GM12878 (cell line): ENCODE results near the gene HOXB2. TPM values are rescaled to one million over a fixed set of nuclear protein-coding genes. Genes with fewer than 3 reads are reported as not detected.

Experiments
- ATAC-seq: fragments of 200-7000 bp; cut with Tn5 transposase; 3 replicates; pipeline ENCODE4 v1.9.1; 2020; ENCODE audit warnings: mild to moderate bottlenecking, moderate library complexity
- BruUV-seq: library from RNA; stranded (reverse); fragments of 400-500 nt; replicated peaks from 2 replicates; lab custom pipeline; 2021; lab: Mats Ljungman, UMichigan
- CTCF ChIA-PET: fragments of 300-600 bp; sonication (Branson Sonifier 250); formaldehyde crosslinking; extraction: SDS; loops from one replicate; lab custom pipeline; 2021; ENCODE audit warnings: inconsistent platforms; lab: Yijun Ruan, JAX
- POLR2A ChIA-PET: fragments of 350-600 bp; formaldehyde crosslinking; extraction: SDS; loops from one replicate; lab custom pipeline; 2021; ENCODE audit warnings: inconsistent platforms; lab: Charles Lee
- RAD21 ChIA-PET: fragments of 300-600 bp; sonication (Branson Sonifier 250); formaldehyde crosslinking; loops from one replicate; lab custom pipeline; 2023; ENCODE audit warnings: antibody characterized with exemption; ENCODE audit not compliant: unreplicated experiment; lab: Charles Lee
- SMC1A ChIA-PET: fragments of 300-600 bp; sonication (Branson Sonifier 250); formaldehyde crosslinking; loops from one replicate; lab custom pipeline; 2023; ENCODE audit not compliant: unreplicated experiment, uncharacterized antibody; lab: Charles Lee
- DNase-seq: peaks from one replicate; pipeline ENCODE4 v3.0.0-alpha.2; 2011; ENCODE audit warnings: low read depth, low spot score
- FAIRE-seq: peaks from 3 replicates; lab custom pipeline; 2011; peaks lifted over from hg19 to GRCh38; lab: Jason Lieb, UNC
- H2AFZ ChIP-seq: 2 replicates; pipeline ENCODE4 v1.6.0; 2011; ENCODE audit warnings: low read depth, low read length, control low read depth; ENCODE audit not compliant: control insufficient read depth
- H3K27ac ChIP-seq: 2 replicates; pipeline ENCODE4 v1.5.1; 2011; ENCODE audit warnings: control low read depth; ENCODE audit not compliant: control insufficient read depth, insufficient read depth
- H3K27me3 ChIP-seq, 2 experiments: replicated peaks in 1 of 2; 2 replicates each; pipeline versions ENCODE4 v1.6.0 to v1.6.1; 2011; ENCODE audit warnings: low read length in 1 of 2; ENCODE audit not compliant: control insufficient read depth in 2 of 2, insufficient read depth in 2 of 2
- H3K36me3 ChIP-seq, 2 experiments: 2 replicates each; pipeline ENCODE4 v1.5.1; 2011; ENCODE audit warnings: low read length in 1 of 2; ENCODE audit not compliant: control insufficient read depth in 2 of 2, insufficient read depth in 2 of 2
- H3K4me1 ChIP-seq: 2 replicates; pipeline ENCODE4 v1.6.1; 2011; ENCODE audit warnings: mild to moderate bottlenecking, low read length, moderate library complexity, mixed read lengths; ENCODE audit not compliant: control insufficient read depth, insufficient read depth
- H3K4me2 ChIP-seq: 2 replicates; pipeline ENCODE4 v1.6.0; 2011; ENCODE audit warnings: control low read depth; ENCODE audit not compliant: control insufficient read depth, insufficient read depth
- H3K4me3 ChIP-seq: fragments of 200-600 bp; sonication (generic); 2 replicates; pipeline ENCODE4 v1.5.1; 2016
- H3K79me2 ChIP-seq: 2 replicates; pipeline ENCODE4 v1.6.0; 2011; ENCODE audit warnings: low read length; ENCODE audit not compliant: control insufficient read depth, insufficient read depth
- H3K9ac ChIP-seq: 2 replicates; pipeline ENCODE4 v1.8.0; 2011; ENCODE audit warnings: low read length, control low read depth, mixed read lengths; ENCODE audit not compliant: control insufficient read depth, insufficient read depth
- H3K9me3 ChIP-seq: replicated peaks from 3 replicates; pipeline ENCODE4 v1.5.1; 2011; ENCODE audit warnings: mild to moderate bottlenecking, low read length; ENCODE audit not compliant: control insufficient read depth, insufficient read depth
- H4K20me1 ChIP-seq: 2 replicates; pipeline ENCODE4 v1.6.0; 2011; ENCODE audit not compliant: control insufficient read depth, insufficient read depth
- BRCA1 ChIP-seq: IDR thresholded peaks from 2 replicates; pipeline ENCODE4 v1.6.1; 2011; ENCODE audit warnings: low read depth, low read length, improper control_type of control experiment
- CBX5 ChIP-seq: sonication (generic); IDR thresholded peaks from 2 replicates; pipeline ENCODE4 v1.6.1; 2016; ENCODE audit warnings: low read depth, moderate library complexity, mild to moderate bottlenecking, inconsistent platforms
- KAT2A ChIP-seq: conservative IDR thresholded peaks from 2 replicates; pipeline ENCODE4 v1.6.1; 2011; ENCODE audit warnings: low read depth, low read length; ENCODE audit not compliant: control insufficient read depth
- NFXL1 ChIP-seq: fragments of 450-650 bp; IDR thresholded peaks from 2 replicates; pipeline ENCODE4 v1.6.1; 2017; ENCODE audit warnings: antibody characterized with exemption, mild to moderate bottlenecking, borderline replicate concordance
- NKRF ChIP-seq: fragments of 450-650 bp; conservative IDR thresholded peaks from 2 replicates; pipeline ENCODE4 v1.6.1; 2017; ENCODE audit warnings: mild to moderate bottlenecking, moderate library complexity
- NR2F1 ChIP-seq: fragments of 450-650 bp; conservative IDR thresholded peaks from 2 replicates; pipeline ENCODE4 v1.6.1; 2017; ENCODE audit warnings: mild to moderate bottlenecking
- NRF1 ChIP-seq: conservative IDR thresholded peaks from 2 replicates; pipeline ENCODE4 v1.6.1; 2011; ENCODE audit warnings: mild to moderate bottlenecking, low read depth, low read length, improper control_type of control experiment
- POU2F2 ChIP-seq: IDR thresholded peaks from 3 replicates; pipeline ENCODE4 v1.6.1; 2011; ENCODE audit warnings: low read depth, mild to moderate bottlenecking, low read length, borderline replicate concordance
- RAD51 ChIP-seq: fragments of 450-650 bp; IDR thresholded peaks from 2 replicates; pipeline ENCODE4 v1.6.1; 2016; ENCODE audit warnings: moderate library complexity, mild to moderate bottlenecking, inconsistent platforms
- RELB ChIP-seq: fragments of 450-650 bp; IDR thresholded peaks from 2 replicates; pipeline ENCODE4 v1.6.1; 2017; ENCODE audit warnings: low read depth, mild to moderate bottlenecking, moderate library complexity
- RUNX3 ChIP-seq: IDR thresholded peaks from 2 replicates; pipeline ENCODE4 v1.6.1; 2012; ENCODE audit warnings: low read length, inconsistent platforms
- SREBF1 ChIP-seq: IDR thresholded peaks from 2 replicates; pipeline ENCODE4 v1.6.1; 2012; ENCODE audit warnings: mild to moderate bottlenecking, low read length
- SREBF2 ChIP-seq: IDR thresholded peaks from 2 replicates; pipeline ENCODE4 v1.6.1; 2012; ENCODE audit warnings: mild to moderate bottlenecking, low read length
- SUPT20H ChIP-seq: IDR thresholded peaks from 2 replicates; pipeline ENCODE4 v1.6.1; 2011; ENCODE audit warnings: low read depth, mild to moderate bottlenecking, low read length, moderate library complexity, borderline replicate concordance; ENCODE audit not compliant: control insufficient read depth
- TCF7 ChIP-seq: IDR thresholded peaks from 2 replicates; pipeline ENCODE4 v1.6.1; 2014; ENCODE audit warnings: antibody characterized with exemption, borderline replicate concordance
- ZNF592 ChIP-seq: fragments of 450-650 bp; IDR thresholded peaks from 2 replicates; pipeline ENCODE4 v1.6.1; 2017; ENCODE audit warnings: mild to moderate bottlenecking, moderate library complexity
- ZZZ3 ChIP-seq: IDR thresholded peaks from 2 replicates; pipeline ENCODE4 v1.6.1; 2011; ENCODE audit warnings: low read depth; ENCODE audit not compliant: control insufficient read depth, insufficient read length
- WGBS: methylation state at CpG from one replicate; pipeline ENCODE4 v1.1.6; 2016; ENCODE audit warnings: low lambda C conversion rate; ENCODE audit not compliant: insufficient replicate concordance, insufficient coverage; ENCODE audit errors: missing lambda C conversion rate; 5-methylcytosine and 5-hydroxymethylcytosine counted together
- in situ Hi-C: fragments of 300-500 bp; cut with MboI; formaldehyde crosslinking; loops from 9 replicates; pipeline ENCODE4 v1.14.3; 2018; ENCODE audit warnings: mixed read lengths
- intact Hi-C: fragments of 100-400 bp; cut with micrococcal nuclease; formaldehyde crosslinking; loops from one replicate; pipeline ENCODE4 v1.14.2; 2022; ENCODE audit not compliant: unreplicated experiment
- polyA plus RNA-seq, 11 experiments: library from polyadenylated mRNA; depleted of rRNA in 4 of 11; unstranded in 6 of 11; stranded (reverse) in 5 of 11; fragments of >200 nt; fragmentation: Nextera tagmentation in 4 of 11; fragmentation: Illumina TruSeq in 1 of 11; extraction: Ambion mirVana in 4 of 11; extraction: Trizol in 1 of 11; gene quantifications; 1 replicate in 1 of 11; 2 replicates in 10 of 11; pipeline versions ENCODE4 v1.2.1 to v1.2.3, GENCODE V29; 2011 to 2016; ENCODE audit warnings: inconsistent platforms in 2 of 11, missing spikeins in 2 of 11, low read depth in 1 of 11
- total RNA-seq, 4 experiments: library from RNA; depleted of rRNA in 3 of 4; stranded (reverse); fragments of >200 nt in 3 of 4; fragmentation: Illumina TruSeq in 1 of 4; extraction: Trizol in 1 of 4; gene quantifications; 2 replicates each; pipeline versions ENCODE4 v1.2.1 to v1.2.3, GENCODE V29; 2013 to 2021

HOXB2 gene
- total and polyA plus RNA-seq, 10 of the 15 experiments (the other 5 are each of a cell fraction or from before 2014, with no cell fraction given) = 0.16 to 8.8 (median 2.3) TPM

GRCh38 chr17:48583708-48584222, 38.9 kb upstream of the HOXB2 start:
- 72% methylated on average over 3 of the region's 3 CpGs for WGBS
- ATAC-seq (no peak), FAIRE-seq (no peak), DNase-seq (no peak)
- no peak overlapping the region for H3K27ac ChIP-seq
- POLR2A ChIA-PET = interaction anchor here (1.5 to 1.8 kb wide), 2 partner anchors 9 to 71 kb away, joined by 4 to 6 read pairs; partner anchors contain the start of gene HOXB5
- no peak overlapping the region for H3K4me3 ChIP-seq
- CTCF ChIA-PET = interaction anchor here (0.6 to 2.4 kb wide), 11 partner anchors 28 to 472 kb away, joined by 3 to 9 read pairs (median 4); no protein-coding TSS in a partner anchor
- H4K20me1 ChIP-seq = no peaks in the 10 kb centered on the region
- in situ Hi-C loops = no loop called here
- no peak overlapping the region for H3K4me2 ChIP-seq
- no peak overlapping the region for H2AFZ ChIP-seq
- RAD21 ChIA-PET = interaction anchor here (0.8 to 2.2 kb wide), 10 partner anchors 17 to 504 kb away, joined by 3 to 7 read pairs (median 3); no protein-coding TSS in a partner anchor
- intact Hi-C loops = no loop called here
- peaks cover 10% of the 10 kb centered on the region for H3K4me1 ChIP-seq
- no peaks in the 10 kb centered on the region for H3K79me2 ChIP-seq
- no peaks in the 10 kb centered on the region for H3K9me3 ChIP-seq
- H3K36me3 ChIP-seq = no peaks in the 10 kb centered on the region
- H3K27me3 ChIP-seq = peaks cover 0 to 4% of the 10 kb centered on the region in 2 experiments; a peak in 1 of 4 replicates
- no peak overlapping the region for H3K9ac ChIP-seq
- no TSS peak for BruUV-seq
- SMC1A ChIA-PET = interaction anchor here (0.7 to 1.9 kb wide), 13 partner anchors 22 to 504 kb away, joined by 3 to 11 read pairs (median 4); no protein-coding TSS in a partner anchor
- no peak for TF ChIP-seq RELB
- no peak for TF ChIP-seq SREBF1
- TF ChIP-seq CBX5 = no peak
- TF ChIP-seq KAT2A = no peak
- TF ChIP-seq ZZZ3 = no peak
- no peak for TF ChIP-seq TCF7
- no peak for TF ChIP-seq NFXL1
- no peak for TF ChIP-seq NRF1
- no peak for TF ChIP-seq ZNF592
- no peak for TF ChIP-seq RUNX3
- no peak for TF ChIP-seq BRCA1
- no peak for TF ChIP-seq RAD51
- no peak for TF ChIP-seq POU2F2
- TF ChIP-seq NKRF = no peak
- TF ChIP-seq SUPT20H = no peak
- TF ChIP-seq NR2F1 = no peak
- TF ChIP-seq SREBF2 = no peak
